ENCODE data around the gene HHLA2.

The HHLA2 gene

GRCh38 chr3:108394016-108394415, 97.7 kb downstream of the HHLA2 start:
- no peak for DNase-seq

GRCh38 chr3:108394563-108394962, 98.2 kb downstream of the HHLA2 start:
- no peak for DNase-seq

- no peak for DNase-seq
Measured at GRCh38 chr3:108396336-108396735, 100.0 kb downstream of the HHLA2 start.

- DNase-seq = no peak
Measured at GRCh38 chr3:108398510-108398909, 102.2 kb downstream of the HHLA2 start.

- no peak for DNase-seq
Measured at GRCh38 chr3:108401836-108402235, 105.5 kb downstream of the HHLA2 start.

GRCh38 chr3:108403198-108403597, 106.8 kb downstream of the HHLA2 start:
- no peak for DNase-seq

GRCh38 chr3:108403686-108404345, 107.5 kb downstream of the HHLA2 start:
- peak; percentile 69 for DNase-seq

GRCh38 chr3:108404368-108404767, 108.0 kb downstream of the HHLA2 start:
- DNase-seq = peak; percentile 99

- DNase-seq = no peak
Measured at GRCh38 chr3:108406063-108406660, 109.8 kb downstream of the HHLA2 start.

GRCh38 chr3:108406661-108407206, 110.4 kb downstream of the HHLA2 start:
- DNase-seq = peak; percentile 44

GRCh38 chr3:108407886-108408285, 111.5 kb downstream of the HHLA2 start:
- DNase-seq = no peak

GRCh38 chr3:108408883-108409799, 112.8 kb downstream of the HHLA2 start:
- no peak for DNase-seq

GRCh38 chr3:108409800-108410178, 113.4 kb downstream of the HHLA2 start:
- DNase-seq = no peak

GRCh38 chr3:108410531-108410984, 114.2 kb downstream of the HHLA2 start:
- no peak for DNase-seq

GRCh38 chr3:108412121-108412750, 115.9 kb downstream of the HHLA2 start:
- DNase-seq = no peak

GRCh38 chr3:108414007-108414406, 117.7 kb downstream of the HHLA2 start:
- DNase-seq = no peak

- no peak for DNase-seq
Measured at GRCh38 chr3:108415661-108416060, 119.3 kb downstream of the HHLA2 start.

- no peak for DNase-seq
Measured at GRCh38 chr3:108416111-108416869, 119.9 kb downstream of the HHLA2 start.

GRCh38 chr3:108420926-108421325, 124.6 kb downstream of the HHLA2 start:
- DNase-seq = no peak

Data from NCI-H524 treated with DMSO at 0.1 percent for 48 hours (cell line).